K562 (cell line): Measurements from ENCODE around the gene CD34. TPM values are rescaled to one million over a fixed set of nuclear protein-coding genes. Genes with fewer than 3 reads are reported as not detected.
A peak's percentile ranks its signal among the peaks of the same experiment; 100 is the strongest.

ENCODE experiments used
- BRD4 ChIP-seq: fragments of 200-600 bp; sonication (generic); IDR thresholded peaks from 2 replicates; pipeline ENCODE4 v1.6.1; 2017; ENCODE audit warnings: inconsistent platforms
- HDAC2 ChIP-seq: fragments of 450-650 bp; IDR thresholded peaks from 2 replicates; pipeline ENCODE4 v1.6.1; 2016; ENCODE audit warnings: mild to moderate bottlenecking
- L3MBTL2 ChIP-seq: fragments of 450-650 bp; IDR thresholded peaks from 2 replicates; pipeline ENCODE4 v1.6.1; 2016; ENCODE audit warnings: mild to moderate bottlenecking, moderate library complexity
- NR2F6 ChIP-seq: fragments of 450-650 bp; formaldehyde crosslinking; IDR thresholded peaks from 2 replicates; pipeline ENCODE4 v1.4.0; 2020; ENCODE audit warnings: mild to moderate bottlenecking
- SAP30 ChIP-seq: fragments of 200-600 bp; sonication (generic); IDR thresholded peaks from 2 replicates; pipeline ENCODE4 v1.6.1; 2012; ENCODE audit warnings: borderline replicate concordance, low read depth, mild to moderate bottlenecking, moderate library complexity, low read length, control low read depth, inconsistent platforms; ENCODE audit not compliant: insufficient read depth, poor library complexity, severe bottlenecking
- TARDBP ChIP-seq: fragments of 450-650 bp; IDR thresholded peaks from 2 replicates; pipeline ENCODE4 v1.6.1; 2016
- TRIM24 ChIP-seq, 2 experiments: fragments of 450-650 bp; IDR thresholded peaks; 2 replicates each; pipeline ENCODE4 v1.6.1; 2016
- ZNF239 ChIP-seq: fragments of 250-450 bp; sonication (Bioruptor Pico); IDR thresholded peaks from 2 replicates; pipeline ENCODE4 v1.4.0; 2020; ENCODE audit warnings: mild to moderate bottlenecking
- polyA plus RNA-seq, 8 experiments: library from polyadenylated mRNA; depleted of rRNA in 4 of 8; stranded (reverse) in 5 of 8; unstranded in 3 of 8; fragments of >200 nt; fragmentation: Nextera tagmentation in 2 of 8; fragmentation: Illumina TruSeq in 1 of 8; extraction: Ambion mirVana in 2 of 8; extraction: Trizol in 1 of 8; gene quantifications; 2 replicates each; pipeline versions ENCODE4 v1.2.1 to v1.2.3, GENCODE V29; 2011 to 2014; ENCODE audit warnings: inconsistent platforms in 1 of 8, missing spikeins in 1 of 8
- total RNA-seq, 7 experiments: library from RNA; depleted of rRNA in 6 of 7; stranded (reverse); fragments of >200 nt in 6 of 7; fragmentation: Illumina TruSeq in 2 of 7; extraction: Trizol in 2 of 7; gene quantifications; 2 replicates each; pipeline versions ENCODE4 v1.2.1 to v1.2.3, GENCODE V29; 2011 to 2021; ENCODE audit warnings: low replicate concordance in 1 of 7
- TF ChIP-seq, protein P1 (sequence below), 2 experiments: fragments of 450-650 bp; formaldehyde crosslinking in 1 of 2; IDR thresholded peaks; 2 replicates each; pipeline versions ENCODE4 v1.4.0 to v1.6.1; 2014 to 2020; ENCODE audit warnings: mild to moderate bottlenecking in 2 of 2, borderline replicate concordance in 1 of 2, low read depth in 1 of 2

CD34 gene
- total and polyA plus RNA-seq, 9 of the 15 experiments (the other 6 are each of a cell fraction or from before 2014, with no cell fraction given), result not detected

- TF ChIP-seq ZNF239 (CRISPR knock-in tag) (no peak), HDAC2 (peak; percentile 35; the same call in 1 of the 2 replicates), BRD4 (0 out of 2 replicates have a peak, but pooled peaks have one; percentile 19), L3MBTL2 (peak; percentile 10; the same call in 1 of the 2 replicates), TRIM24 (IDR thresholded peaks at IDR 0.05) (0 out of 4 replicates have a peak, but pooled peaks of 1 of the 2 experiments have one; percentile 19), SAP30 (peak; percentile 58), TARDBP (no peak), NR2F6 (no peak)
- TF ChIP-seq, protein P1, sequence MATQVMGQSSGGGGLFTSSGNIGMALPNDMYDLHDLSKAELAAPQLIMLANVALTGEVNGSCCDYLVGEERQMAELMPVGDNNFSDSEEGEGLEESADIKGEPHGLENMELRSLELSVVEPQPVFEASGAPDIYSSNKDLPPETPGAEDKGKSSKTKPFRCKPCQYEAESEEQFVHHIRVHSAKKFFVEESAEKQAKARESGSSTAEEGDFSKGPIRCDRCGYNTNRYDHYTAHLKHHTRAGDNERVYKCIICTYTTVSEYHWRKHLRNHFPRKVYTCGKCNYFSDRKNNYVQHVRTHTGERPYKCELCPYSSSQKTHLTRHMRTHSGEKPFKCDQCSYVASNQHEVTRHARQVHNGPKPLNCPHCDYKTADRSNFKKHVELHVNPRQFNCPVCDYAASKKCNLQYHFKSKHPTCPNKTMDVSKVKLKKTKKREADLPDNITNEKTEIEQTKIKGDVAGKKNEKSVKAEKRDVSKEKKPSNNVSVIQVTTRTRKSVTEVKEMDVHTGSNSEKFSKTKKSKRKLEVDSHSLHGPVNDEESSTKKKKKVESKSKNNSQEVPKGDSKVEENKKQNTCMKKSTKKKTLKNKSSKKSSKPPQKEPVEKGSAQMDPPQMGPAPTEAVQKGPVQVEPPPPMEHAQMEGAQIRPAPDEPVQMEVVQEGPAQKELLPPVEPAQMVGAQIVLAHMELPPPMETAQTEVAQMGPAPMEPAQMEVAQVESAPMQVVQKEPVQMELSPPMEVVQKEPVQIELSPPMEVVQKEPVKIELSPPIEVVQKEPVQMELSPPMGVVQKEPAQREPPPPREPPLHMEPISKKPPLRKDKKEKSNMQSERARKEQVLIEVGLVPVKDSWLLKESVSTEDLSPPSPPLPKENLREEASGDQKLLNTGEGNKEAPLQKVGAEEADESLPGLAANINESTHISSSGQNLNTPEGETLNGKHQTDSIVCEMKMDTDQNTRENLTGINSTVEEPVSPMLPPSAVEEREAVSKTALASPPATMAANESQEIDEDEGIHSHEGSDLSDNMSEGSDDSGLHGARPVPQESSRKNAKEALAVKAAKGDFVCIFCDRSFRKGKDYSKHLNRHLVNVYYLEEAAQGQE (IDR thresholded peaks at IDR 0.05; ENCODE audit: borderline replicate concordance), result peak; percentile 98
- TF ChIP-seq, protein P1 (CRISPR knock-in tag; IDR thresholded peaks at IDR 0.05; ENCODE audit: low read depth), result 0 out of 2 replicates have a peak, but pooled peaks have one; percentile 25
Observed at GRCh38 chr1:207868251-207868773, 42.6 kb downstream of the CD34 start (continued).
